ENCODE results near the gene POLN. TPM values are rescaled to one million over a fixed set of nuclear protein-coding genes. Genes with fewer than 3 reads are reported as not detected.

The POLN gene
- total RNA-seq, 2 donors from 2014 or later = 2.8 to 2.9 TPM

DNA sequence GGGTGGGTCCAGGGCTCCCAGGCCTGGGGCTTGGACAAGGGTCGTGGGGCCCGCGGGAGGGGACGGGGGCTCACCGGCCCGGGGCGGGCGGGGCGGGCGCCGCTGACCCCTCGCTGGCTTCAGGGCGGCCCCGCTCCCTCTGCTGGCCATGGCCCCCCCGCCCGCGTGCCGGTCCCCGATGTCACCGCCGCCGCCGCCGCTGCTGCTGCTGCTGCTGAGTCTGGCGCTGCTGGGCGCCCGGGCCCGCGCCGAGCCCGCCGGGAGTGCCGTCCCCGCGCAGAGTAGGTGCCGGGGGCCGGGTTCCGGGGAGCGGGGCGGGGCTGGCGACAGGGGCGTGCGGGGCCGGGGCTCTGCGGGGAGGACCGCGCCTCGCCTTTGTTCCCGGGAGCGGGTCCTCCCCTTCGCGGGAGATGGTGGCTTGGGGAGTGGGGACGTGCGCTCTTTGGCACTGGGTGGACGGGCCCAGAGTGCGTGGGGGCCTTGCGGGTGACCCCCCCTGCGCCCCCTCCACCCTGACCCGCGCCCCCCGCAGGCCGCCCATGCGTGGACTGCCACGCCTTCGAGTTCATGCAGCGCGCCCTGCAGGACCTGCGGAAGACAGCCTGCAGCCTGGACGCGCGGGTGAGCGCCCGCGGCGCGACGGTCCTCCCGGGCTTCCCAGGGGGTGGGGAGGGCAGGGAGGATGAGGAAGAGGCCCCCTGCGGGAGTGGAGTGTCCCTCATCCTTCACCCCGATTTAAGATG is 199.5 kb downstream of the POLN start:
- H3K27ac ChIP-seq (ENCODE audit: low read depth, low read length) = no peak overlapping the region

DNA sequence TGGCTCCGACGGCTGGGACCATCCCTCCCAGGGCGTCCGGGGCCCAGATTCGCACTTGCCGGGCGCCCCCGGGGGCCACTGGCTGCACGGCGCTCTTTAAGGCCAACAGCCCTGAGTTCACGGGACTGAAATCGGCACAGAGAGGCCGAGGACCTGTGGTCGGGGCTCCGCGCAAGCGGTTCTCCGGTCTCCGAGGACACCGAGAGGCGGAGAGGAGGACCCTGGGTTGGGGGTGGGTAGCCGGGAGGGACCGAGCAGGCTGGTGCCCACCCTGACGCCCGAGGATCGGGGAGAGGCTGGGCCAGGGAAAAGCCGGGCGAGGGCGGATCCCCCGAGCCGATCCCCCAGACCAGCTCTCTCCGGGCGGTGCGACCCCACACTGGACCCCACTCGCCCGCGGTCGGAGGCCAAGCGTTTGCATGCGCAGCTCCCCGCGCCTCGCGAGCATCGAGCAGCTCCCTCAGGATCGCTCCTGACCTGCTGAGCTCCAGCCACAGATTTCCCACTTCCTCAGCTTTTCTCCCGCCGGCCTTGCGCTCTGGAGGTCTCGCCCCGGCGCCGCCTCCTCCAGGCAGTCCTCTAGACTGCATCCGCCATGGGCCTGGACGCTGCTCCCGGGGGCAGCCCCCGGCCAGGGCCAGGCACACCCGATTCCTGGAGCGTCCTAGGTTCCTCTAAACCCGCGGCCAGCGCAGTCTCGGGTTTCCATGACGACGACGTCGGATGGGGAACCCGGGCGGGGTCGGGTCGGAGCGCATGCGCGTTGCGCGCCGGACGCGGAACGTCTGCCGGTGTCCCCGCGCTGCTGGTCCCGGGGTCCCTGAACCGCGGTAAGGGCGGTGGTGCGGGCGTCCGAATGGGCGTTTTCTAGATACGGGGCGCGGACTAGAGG is 200.4 kb downstream of the POLN start:
- Histone ChIP-seq H3K27me3 (ENCODE audit: control insufficient read depth, insufficient read depth, low read length, poor library complexity, severe bottlenecking) (peaks cover 51% of the 10 kb centered on the region), H3K9ac (ENCODE audit: extremely low read depth, low read length, poor library complexity, severe bottlenecking) (no peak overlapping the region), H3K27ac (ENCODE audit: low read depth, low read length) (no peak overlapping the region), H3K4me3 (ENCODE audit: low read length) (peak overlapping the region; percentile 82), H3K36me3 (ENCODE audit: control insufficient read depth, insufficient read depth, low read length) (no peaks in the 10 kb centered on the region), H3K9me3 (ENCODE audit: control insufficient read depth, low read length) (no peaks in the 10 kb centered on the region), H3K4me1 (ENCODE audit: control insufficient read depth, insufficient read depth, low read length) (no peaks in the 10 kb centered on the region)
- H3K27me3 Mint-ChIP-seq (ENCODE audit: insufficient read depth) = peaks cover 53% of the 10 kb centered on the region
- no peaks in the 10 kb centered on the region for H3K9me3 Mint-ChIP-seq
- 1% methylated on average over 31 to 94 of the region's 94 CpGs for whole genome bisulfite sequencing, 2 experiments (ENCODE audit: insufficient coverage in 1 of 2, insufficient read length in 1 of 2)
- H3K4me3 Mint-ChIP-seq = peak overlapping the region; percentile 68
- TF ChIP-seq, protein P1, sequence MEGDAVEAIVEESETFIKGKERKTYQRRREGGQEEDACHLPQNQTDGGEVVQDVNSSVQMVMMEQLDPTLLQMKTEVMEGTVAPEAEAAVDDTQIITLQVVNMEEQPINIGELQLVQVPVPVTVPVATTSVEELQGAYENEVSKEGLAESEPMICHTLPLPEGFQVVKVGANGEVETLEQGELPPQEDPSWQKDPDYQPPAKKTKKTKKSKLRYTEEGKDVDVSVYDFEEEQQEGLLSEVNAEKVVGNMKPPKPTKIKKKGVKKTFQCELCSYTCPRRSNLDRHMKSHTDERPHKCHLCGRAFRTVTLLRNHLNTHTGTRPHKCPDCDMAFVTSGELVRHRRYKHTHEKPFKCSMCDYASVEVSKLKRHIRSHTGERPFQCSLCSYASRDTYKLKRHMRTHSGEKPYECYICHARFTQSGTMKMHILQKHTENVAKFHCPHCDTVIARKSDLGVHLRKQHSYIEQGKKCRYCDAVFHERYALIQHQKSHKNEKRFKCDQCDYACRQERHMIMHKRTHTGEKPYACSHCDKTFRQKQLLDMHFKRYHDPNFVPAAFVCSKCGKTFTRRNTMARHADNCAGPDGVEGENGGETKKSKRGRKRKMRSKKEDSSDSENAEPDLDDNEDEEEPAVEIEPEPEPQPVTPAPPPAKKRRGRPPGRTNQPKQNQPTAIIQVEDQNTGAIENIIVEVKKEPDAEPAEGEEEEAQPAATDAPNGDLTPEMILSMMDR (conservative IDR thresholded peaks at IDR 0.05) = no peak
- H3K4me1 Mint-ChIP-seq = no peaks in the 10 kb centered on the region
- peaks cover 4% of the 10 kb centered on the region for H3K36me3 Mint-ChIP-seq (ENCODE audit: low read depth)
- DNase-seq = peak; percentile 97
- no peak overlapping the region for H3K27ac Mint-ChIP-seq

More for the DNA sequence above, 199.5 kb downstream of the POLN start:
- no peak overlapping the region for H3K27ac Mint-ChIP-seq
- Histone ChIP-seq H3K4me3 (ENCODE audit: low read length) (peak overlapping the region; percentile 60), H3K27me3 (ENCODE audit: control insufficient read depth, insufficient read depth, low read length, poor library complexity, severe bottlenecking) (peaks cover 42% of the 10 kb centered on the region), H3K36me3 (ENCODE audit: control insufficient read depth, insufficient read depth, low read length) (no peaks in the 10 kb centered on the region), H3K9ac (ENCODE audit: extremely low read depth, low read length, poor library complexity, severe bottlenecking) (no peak overlapping the region), H3K4me1 (ENCODE audit: control insufficient read depth, insufficient read depth, low read length) (no peaks in the 10 kb centered on the region), H3K9me3 (ENCODE audit: control insufficient read depth, low read length) (no peaks in the 10 kb centered on the region)
- H3K27me3 Mint-ChIP-seq (ENCODE audit: insufficient read depth) = peaks cover 44% of the 10 kb centered on the region
- TF ChIP-seq, protein P1 (conservative IDR thresholded peaks at IDR 0.05) = peak; percentile 10
- peak overlapping the region; percentile 68 for H3K4me3 Mint-ChIP-seq
- peak; percentile 72 for DNase-seq
- H3K9me3 Mint-ChIP-seq = no peaks in the 10 kb centered on the region
- WGBS, 2 experiments (ENCODE audit: insufficient coverage in 1 of 2, insufficient read length in 1 of 2) = 0 to 4% methylated on average over 10 to 77 of the region's 80 CpGs
- H3K36me3 Mint-ChIP-seq (ENCODE audit: low read depth) = peaks cover 4% of the 10 kb centered on the region
- H3K4me1 Mint-ChIP-seq = no peaks in the 10 kb centered on the region

DNA sequence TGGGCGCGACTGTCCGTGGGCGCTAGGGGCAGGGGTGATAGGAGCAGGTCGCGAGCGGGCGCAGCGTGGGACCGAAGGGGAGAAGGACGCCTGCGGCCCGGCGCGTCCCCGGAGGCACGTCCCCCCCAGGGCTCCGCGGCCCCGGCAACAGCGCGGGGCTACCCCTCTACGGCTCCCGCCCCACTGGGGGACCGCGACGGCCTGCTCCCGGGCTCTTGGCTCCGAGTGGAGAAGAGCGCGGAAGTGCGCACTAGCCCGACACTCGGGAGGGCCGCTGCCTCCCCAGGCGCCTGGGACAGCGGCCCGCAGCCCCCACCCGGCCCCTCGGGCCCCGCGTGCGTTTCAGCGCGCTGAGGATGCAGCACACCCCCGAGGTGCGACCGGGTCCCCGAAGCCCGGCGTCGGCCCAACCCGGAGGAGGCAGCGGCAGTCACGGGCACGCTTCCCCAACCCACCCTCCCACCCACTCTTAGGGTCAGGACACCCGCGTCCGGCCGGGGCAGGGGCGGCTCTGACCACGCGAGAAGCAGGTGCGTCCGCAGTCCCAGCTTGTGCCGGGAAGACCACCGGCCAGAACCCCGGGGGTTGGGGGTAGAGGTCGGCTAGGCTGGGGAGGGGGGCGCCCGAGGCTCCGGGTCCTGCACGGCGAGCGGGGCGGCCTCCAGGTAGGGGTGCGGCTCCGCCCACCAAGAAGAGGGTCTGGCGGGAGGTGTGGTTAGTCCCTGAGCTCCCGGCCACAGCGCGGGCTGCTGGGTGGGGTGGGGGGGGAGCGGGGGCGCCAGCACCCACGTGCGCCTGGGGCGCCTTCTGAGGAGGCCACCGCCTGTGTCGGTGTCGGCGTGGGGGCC is 201.3 kb downstream of the POLN start:
- Mint-ChIP-seq H3K9me3 (no peaks in the 10 kb centered on the region), H3K4me3 (peak overlapping the region; percentile 68), H3K27me3 (ENCODE audit: insufficient read depth) (peaks cover 58% of the 10 kb centered on the region), H3K4me1 (no peaks in the 10 kb centered on the region), H3K36me3 (ENCODE audit: low read depth) (peaks cover 4% of the 10 kb centered on the region), H3K27ac (no peak overlapping the region)
- no peak overlapping the region for H3K27ac ChIP-seq (ENCODE audit: low read depth, low read length)
- H3K9me3 ChIP-seq (ENCODE audit: control insufficient read depth, low read length) = no peaks in the 10 kb centered on the region
- TF ChIP-seq, protein P1 (conservative IDR thresholded peaks at IDR 0.05) = no peak
- no peaks in the 10 kb centered on the region for H3K4me1 ChIP-seq (ENCODE audit: control insufficient read depth, insufficient read depth, low read length)
- WGBS, 2 experiments (ENCODE audit: insufficient coverage in 1 of 2, insufficient read length in 1 of 2) = 15 to 27% methylated on average over 12 to 85 of the region's 91 CpGs
- peak; percentile 73 for DNase-seq
- H3K9ac ChIP-seq (ENCODE audit: extremely low read depth, low read length, poor library complexity, severe bottlenecking) = no peak overlapping the region
- H3K27me3 ChIP-seq (ENCODE audit: control insufficient read depth, insufficient read depth, low read length, poor library complexity, severe bottlenecking) = peaks cover 59% of the 10 kb centered on the region
- no peaks in the 10 kb centered on the region for H3K36me3 ChIP-seq (ENCODE audit: control insufficient read depth, insufficient read depth, low read length)
- H3K4me3 ChIP-seq (ENCODE audit: low read length) = peak overlapping the region; percentile 82

Measured in endodermal cell (in vitro differentiated cells).